GM06990 (cell line): ENCODE measurements around the gene C4orf50.
A peak's percentile ranks its signal among the peaks of the same experiment; 100 is the strongest.

ENCODE experiments used
- DNase-seq: peaks from one replicate; pipeline ENCODE4 v3.0.0-alpha.2; 2011; ENCODE audit not compliant: insufficient read length; ENCODE audit errors: extremely low read depth
- H3K27me3 ChIP-seq: replicated peaks from 2 replicates; pipeline ENCODE4 v1.6.0; 2011; ENCODE audit warnings: low read length; ENCODE audit not compliant: control insufficient read depth, insufficient read depth
- H3K36me3 ChIP-seq: 2 replicates; pipeline ENCODE4 v1.5.1; 2011; ENCODE audit warnings: low read length; ENCODE audit not compliant: control insufficient read depth, insufficient read depth
- H3K4me3 ChIP-seq: replicated peaks from 2 replicates; pipeline ENCODE4 v1.5.1; 2011; ENCODE audit warnings: low read depth, mild to moderate bottlenecking, control low read depth, low read length
- CTCF ChIP-seq: IDR thresholded peaks from 2 replicates; pipeline ENCODE4 v1.5.1; 2011; ENCODE audit warnings: low read length, control low read depth, mild to moderate bottlenecking, inconsistent platforms; ENCODE audit not compliant: insufficient read depth, poor library complexity, severe bottlenecking

C4orf50 gene

GRCh38 chr4:6001680-6002491, 16.3 kb downstream of the C4orf50 start:
- Histone ChIP-seq H3K36me3 (no peaks in the 10 kb centered on the region), H3K27me3 (no peaks in the 10 kb centered on the region; the same call in none of the 2 replicates), H3K4me3 (no peak overlapping the region)
- DNase-seq, result no peak
- TF ChIP-seq CTCF, result no peak

- Histone ChIP-seq H3K27me3 (no peaks in the 10 kb centered on the region; the same call in none of the 2 replicates), H3K4me3 (no peak overlapping the region), H3K36me3 (no peaks in the 10 kb centered on the region)
- TF ChIP-seq CTCF, result no peak
- no peak for DNase-seq
These were observed 18.3 kb downstream of the C4orf50 start for GRCh38 chr4:5999830-6000365.

- no peaks in the 10 kb centered on the region; the same call in none of the 2 replicates for H3K27me3 ChIP-seq
- DNase-seq, result no peak
- no peaks in the 10 kb centered on the region for H3K36me3 ChIP-seq
- H3K4me3 ChIP-seq, result no peak overlapping the region
- TF ChIP-seq CTCF, result no peak
These were observed 18.9 kb downstream of the C4orf50 start for GRCh38 chr4:5999356-5999755.

GRCh38 chr4:5998333-5998936, 19.8 kb downstream of the C4orf50 start:
- TF ChIP-seq CTCF, result peak; percentile 94
- no peak overlapping the region for H3K4me3 ChIP-seq
- H3K27me3 ChIP-seq, result no peaks in the 10 kb centered on the region; the same call in none of the 2 replicates
- no peaks in the 10 kb centered on the region for H3K36me3 ChIP-seq
- no peak for DNase-seq

- Histone ChIP-seq H3K4me3 (no peak overlapping the region), H3K36me3 (no peaks in the 10 kb centered on the region), H3K27me3 (no peaks in the 10 kb centered on the region; the same call in none of the 2 replicates)
- no peak for DNase-seq
- TF ChIP-seq CTCF, result no peak
These were observed 21.6 kb downstream of the C4orf50 start for GRCh38 chr4:5996641-5997040.
